ENCODE measurements around the gene CAMSAP3. TPM values are rescaled to one million over a fixed set of nuclear protein-coding genes. Genes with fewer than 3 reads are reported as not detected.

The CAMSAP3 gene
- polyA plus RNA-seq, 1 of the 3 experiments (the other 2 are of a cell fraction) = 0.08 TPM

GRCh38 chr19:7627166-7627565 lies 31.5 kb downstream of the CAMSAP3 start (continued):
- TF ChIP-seq ZBTB33 (IDR thresholded peaks at IDR 0.05; ENCODE audit: borderline replicate concordance, low read depth) = no peak

- peaks cover 8 to 20% of the 10 kb centered on the region in 2 experiments; a peak in 2 of 4 replicates for H3K4me1 ChIP-seq (ENCODE audit: control insufficient read depth in 1 of 2, insufficient read depth in 2 of 2, low read depth in 1 of 2, low read length in 1 of 2)
- no peak for TF ChIP-seq USF1 (IDR thresholded peaks at IDR 0.05; ENCODE audit: borderline replicate concordance, low read depth)
- no peak for TF ChIP-seq PBX3 (IDR thresholded peaks at IDR 0.05)
- TF ChIP-seq GATA2 (CRISPR knock-in tag; IDR thresholded peaks at IDR 0.05) = no peak
- no peak for TF ChIP-seq MAX (IDR thresholded peaks at IDR 0.05; ENCODE audit: low read depth)
- H3K4me2 ChIP-seq = peak overlapping the region; percentile 93
- 0% methylated on average over 12 of the region's 15 CpGs for WGBS (ENCODE audit: low lambda C conversion rate)
- no peaks in the 10 kb centered on the region for H3K9me3 ChIP-seq
- H3K36me3 ChIP-seq (replicated peaks in 1 of 2; ENCODE audit: control insufficient read depth in 1 of 2, insufficient read depth in 2 of 2, low read length in 1 of 2) = peaks cover 0 to 23% of the 10 kb centered on the region in 2 experiments
- ChIA-PET CTCF (interaction anchor here (0.7 to 2.4 kb wide), 6 partner anchors 23 to 274 kb away, joined by 3 to 21 read pairs (median 4); partner anchors contain the start of gene TRAPPC5), POLR2A (interaction anchor here (0.9 to 3.1 kb wide), 6 partner anchors 10 to 60 kb away, joined by 3 to 16 read pairs (median 5); partner anchors contain the start of gene CAMSAP3)
- peak overlapping the region; percentile 46 to 73; a peak in 2 of 4 replicates for H3K27ac ChIP-seq (ENCODE audit: low read depth in 2 of 2, low read length in 1 of 2)
- peak overlapping the region; percentile 99 for H3K9ac ChIP-seq
- peak overlapping the region; percentile 100 for H3K4me3 ChIP-seq (ENCODE audit: low read depth in 2 of 2, low read length in 1 of 2)
- H3F3A ChIP-seq (replicated peaks; ENCODE audit: insufficient read depth) = no peaks in the 10 kb centered on the region
- H3K79me2 ChIP-seq (ENCODE audit: insufficient read depth) = peaks cover 49% of the 10 kb centered on the region
- H3K9me2 ChIP-seq = no peaks in the 10 kb centered on the region
- peak overlapping the region; percentile 87 for H2AFZ ChIP-seq (ENCODE audit: low read depth)
- H3K27me3 ChIP-seq (ENCODE audit: insufficient read depth) = no peaks in the 10 kb centered on the region
- H4K20me1 ChIP-seq (ENCODE audit: insufficient read depth) = 0 out of 2 replicates have a peak, but pooled peaks cover 5% of the 10 kb centered on the region
- no peak for DNase-seq
Observed at GRCh38 chr19:7628589-7629311, 33.1 kb downstream of the CAMSAP3 start.

GRCh38 chr19:7629347-7630054 lies 33.8 kb downstream of the CAMSAP3 start, which contains the start of the genes PET100 and XAB2:
PET100 (plus strand) TSS chr19:7629793; CDS start chr19:7629834, 41 bp downstream.
XAB2 (minus strand) TSS chr19:7629545; CDS start chr19:7629527, 18 bp downstream.
- Histone ChIP-seq H3K79me2 (ENCODE audit: insufficient read depth) (peaks cover 49% of the 10 kb centered on the region), H4K20me1 (ENCODE audit: insufficient read depth) (0 out of 2 replicates have a peak, but pooled peaks cover 5% of the 10 kb centered on the region), H2AFZ (ENCODE audit: low read depth) (peak within 1 kb of the TSS; percentile 87), H3K27me3 (ENCODE audit: insufficient read depth) (no peaks in the 10 kb centered on the region; the same call in 1 of the 2 replicates), H3K4me2 (peak within 1 kb of the TSS; percentile 93), H3K4me3 (ENCODE audit: low read depth in 2 of 2, low read length in 1 of 2) (peak within 1 kb of the TSS; percentile 100), H3K9me2 (no peaks in the 10 kb centered on the region), H3K9me3 (no peaks in the 10 kb centered on the region), H3K27ac (ENCODE audit: low read depth in 2 of 2, low read length in 1 of 2) (peak within 1 kb of the TSS; percentile 51 to 73; a peak in 3 of 4 replicates), H3K4me1 (ENCODE audit: control insufficient read depth in 1 of 2, insufficient read depth in 2 of 2, low read depth in 1 of 2, low read length in 1 of 2) (peaks cover 8 to 20% of the 10 kb centered on the region in 2 experiments; a peak in 2 of 4 replicates), H3K9ac (peak within 1 kb of the TSS; percentile 99), H3F3A (replicated peaks; ENCODE audit: insufficient read depth) (no peaks in the 10 kb centered on the region), H3K36me3 (replicated peaks in 1 of 2; ENCODE audit: control insufficient read depth in 1 of 2, insufficient read depth in 2 of 2, low read length in 1 of 2) (peaks cover 0 to 19% of the 10 kb centered on the region in 2 experiments)
- POLR2A ChIA-PET = interaction anchor here (0.6 to 3.1 kb wide), 9 partner anchors 10 to 795 kb away, joined by 3 to 16 read pairs (median 5); partner anchors contain the start of genes CAMSAP3 and TRAPPC5
- CTCF ChIA-PET = interaction anchor here (0.9 to 2.4 kb wide), 7 partner anchors 10 to 275 kb away, joined by 3 to 21 read pairs (median 5); partner anchors contain the start of gene TRAPPC5
- 2% methylated on average over 40 of the region's 40 CpGs for WGBS (ENCODE audit: low lambda C conversion rate)
- DNase-seq = peak; percentile 97
- TF ChIP-seq RXRA (IDR thresholded peaks at IDR 0.05; ENCODE audit: borderline replicate concordance, low read depth) = no peak
- no peak for TF ChIP-seq REST (IDR thresholded peaks at IDR 0.05; ENCODE audit: low read depth, low read length)
- no peak for TF ChIP-seq EP300 (IDR thresholded peaks at IDR 0.05; ENCODE audit: borderline replicate concordance in 1 of 2, low read depth in 1 of 2, low read length in 1 of 2)
- peak; percentile 100 for TF ChIP-seq PBX3 (IDR thresholded peaks at IDR 0.05)

Measured in SK-N-SH (cell line).